Fibroblast of skin of left quadriceps (primary cell): ENCODE results near the gene REXO1.

ENCODE experiments used
- DNase-seq, 2 experiments: peaks; one replicate each; pipeline ENCODE4 v3.0.0-alpha.2; 2013; ENCODE audit warnings: low read depth in 2 of 2

Gene REXO1

DNA sequence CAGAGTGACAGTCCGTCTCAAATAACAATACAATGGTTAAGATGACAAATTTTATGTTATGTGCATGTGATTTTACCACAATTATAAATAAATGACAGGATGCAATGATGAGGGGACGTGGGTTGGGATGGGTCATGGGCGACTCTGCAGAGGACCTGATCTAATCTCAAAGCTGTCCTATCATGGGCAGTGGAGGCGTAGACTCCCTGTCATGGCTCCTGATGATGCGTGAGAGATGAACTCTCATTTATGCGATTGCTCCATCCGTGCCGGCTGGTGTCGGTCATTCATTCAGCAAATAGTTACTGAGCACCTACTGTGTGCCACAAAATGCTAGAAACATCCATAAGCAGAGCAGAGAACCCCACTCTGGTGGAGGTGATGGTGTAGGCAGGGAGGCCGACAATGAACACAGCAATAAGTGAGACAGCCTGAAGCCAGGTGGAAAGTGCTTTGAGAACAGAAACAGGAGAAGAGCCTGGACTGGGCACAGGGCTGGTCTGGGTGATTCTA, 1.7 kb upstream of the REXO1 start:
- no peak for DNase-seq

DNA sequence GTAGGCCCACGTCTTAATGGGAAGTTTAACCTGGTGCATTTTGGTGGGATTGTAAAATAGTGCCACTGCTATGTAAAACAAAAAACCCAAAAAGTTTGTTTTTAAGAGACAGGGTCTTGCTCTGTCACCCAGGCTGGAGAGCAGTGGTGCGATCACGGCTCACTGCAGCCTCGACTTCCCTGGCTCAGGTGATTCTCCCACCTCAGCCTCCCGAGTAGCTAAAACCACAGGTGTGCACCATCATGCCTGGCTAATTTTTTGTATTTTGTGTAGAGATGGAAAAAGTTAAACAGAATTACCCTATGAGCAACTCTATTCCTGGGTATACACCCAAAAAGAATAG, 820 bp upstream of the REXO1 start:
- DNase-seq: no peak

DNA sequence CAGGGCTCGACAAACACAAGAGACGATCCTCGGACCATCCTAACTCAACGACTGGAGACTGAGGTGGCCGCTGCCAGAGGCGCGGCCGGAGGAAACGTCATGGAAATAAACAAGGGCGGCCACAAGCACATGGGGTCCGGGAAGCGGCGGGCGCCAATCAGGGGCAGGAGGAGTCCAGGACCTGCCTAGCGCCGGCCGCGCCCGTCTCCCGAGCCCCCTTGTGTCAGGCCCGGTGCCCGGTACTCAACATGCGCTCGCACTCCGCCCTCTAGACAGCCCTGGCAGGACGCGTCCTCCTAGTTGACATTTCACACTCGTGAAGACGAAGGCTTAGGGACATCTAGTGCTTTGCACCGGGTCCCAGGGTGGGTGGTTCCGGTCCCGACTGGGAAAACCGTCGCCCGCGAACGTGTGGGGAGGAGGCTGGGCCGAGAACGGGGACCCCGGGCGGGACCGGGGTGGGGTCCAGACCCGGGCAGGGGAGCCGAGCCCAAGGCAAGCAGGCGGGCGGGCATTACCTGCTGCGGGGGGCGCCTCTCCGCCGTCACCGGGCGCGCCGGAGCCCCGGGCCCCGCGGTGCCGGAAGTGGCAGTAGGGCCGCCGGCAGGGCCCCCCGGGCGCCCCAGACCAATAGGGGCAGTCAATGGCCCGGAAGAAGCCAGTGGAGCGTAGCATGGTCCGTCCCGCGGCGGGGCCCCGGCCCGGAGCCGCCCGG, 442 bp downstream of the REXO1 start:
- DNase-seq: no peak

DNA sequence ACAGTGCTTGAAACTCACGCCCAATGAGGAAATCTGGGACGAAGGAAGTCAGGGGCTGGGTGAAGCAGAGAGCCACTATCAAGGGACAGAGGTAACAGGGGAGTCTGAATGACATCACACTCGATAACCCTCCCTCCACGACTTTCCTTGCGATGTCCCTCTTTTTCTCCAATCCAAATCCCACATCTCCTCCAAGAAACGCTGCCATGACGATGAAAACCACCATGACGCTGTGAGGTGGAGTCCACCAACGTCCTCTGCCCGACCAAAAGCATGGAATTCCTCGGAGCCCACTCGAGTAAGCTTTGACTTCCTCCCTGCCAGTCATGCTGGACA, 967 bp downstream of the REXO1 start:
- no peak for DNase-seq

DNA sequence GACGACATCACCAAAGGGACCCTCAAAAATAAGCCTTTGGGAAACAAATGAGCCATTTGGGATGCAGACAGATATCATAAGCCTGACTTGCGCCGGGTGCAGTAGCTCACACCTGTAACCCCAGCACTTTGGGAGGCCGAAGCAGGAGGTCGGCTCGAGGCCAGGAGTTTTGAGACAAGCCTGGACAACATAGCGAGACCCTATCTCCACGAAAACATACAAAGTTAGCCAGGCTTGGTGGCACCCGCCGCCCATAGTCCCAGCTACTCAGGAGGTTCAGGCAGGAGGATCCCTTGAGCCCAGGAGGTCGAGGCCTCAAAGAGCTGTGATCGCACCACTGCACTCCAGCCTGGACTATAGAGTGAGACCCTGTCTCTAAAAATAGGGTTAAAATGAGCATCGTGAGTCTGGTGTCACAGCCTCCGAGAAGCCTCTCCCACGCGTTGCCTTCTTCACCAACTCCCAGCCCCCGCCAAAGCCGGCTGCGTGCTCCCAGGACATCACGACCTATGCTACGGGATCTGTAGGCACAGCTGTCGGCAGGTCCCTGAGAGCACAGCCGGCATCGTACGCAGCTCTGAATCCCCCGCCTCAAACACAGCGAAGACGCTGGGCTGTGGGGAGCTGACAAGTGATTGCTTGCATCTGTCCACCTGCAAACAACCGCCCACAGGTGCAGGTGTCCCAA, 1.6 kb downstream of the REXO1 start:
- no peak for DNase-seq

DNA sequence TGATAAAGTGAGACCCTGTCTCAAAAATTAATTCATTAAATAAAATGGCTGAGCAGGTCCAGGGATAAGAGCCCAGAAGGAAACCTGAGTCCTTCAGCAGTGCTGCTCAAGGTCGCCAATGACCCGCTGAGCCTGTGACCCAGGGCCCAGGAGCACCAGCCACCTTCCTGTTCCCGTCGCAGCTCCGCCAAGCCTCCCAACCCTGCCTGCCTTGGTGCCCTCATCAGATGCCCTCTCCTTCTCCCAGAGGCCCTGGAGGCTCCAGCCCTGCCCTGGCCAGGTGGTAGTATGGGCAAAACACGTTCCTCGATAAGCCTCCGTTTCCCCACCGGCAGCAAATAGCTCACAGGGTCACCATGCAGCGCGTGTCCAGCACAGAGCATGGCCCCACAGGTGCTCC, 2.6 kb downstream of the REXO1 start:
- no peak for DNase-seq

DNA sequence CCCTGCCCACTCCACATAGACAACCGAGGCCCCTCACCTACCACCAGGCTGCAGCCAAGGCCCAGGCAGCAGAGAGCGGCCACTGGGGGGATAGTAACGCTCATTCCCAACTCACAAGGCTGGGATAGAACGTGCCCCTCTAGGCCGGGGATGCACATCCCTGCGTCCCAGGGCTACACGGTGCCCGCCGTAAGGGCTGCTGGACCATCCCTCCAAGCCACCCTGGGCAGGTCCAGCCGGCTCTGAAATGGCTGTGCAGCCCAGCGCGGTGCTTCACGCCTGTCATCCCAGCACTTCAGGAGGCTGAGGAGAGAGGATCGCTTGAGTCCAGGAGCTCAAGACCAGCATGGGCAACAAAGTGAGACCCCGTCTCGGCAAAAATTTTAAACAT, 3.2 kb downstream of the REXO1 start:
- DNase-seq: no peak

DNA sequence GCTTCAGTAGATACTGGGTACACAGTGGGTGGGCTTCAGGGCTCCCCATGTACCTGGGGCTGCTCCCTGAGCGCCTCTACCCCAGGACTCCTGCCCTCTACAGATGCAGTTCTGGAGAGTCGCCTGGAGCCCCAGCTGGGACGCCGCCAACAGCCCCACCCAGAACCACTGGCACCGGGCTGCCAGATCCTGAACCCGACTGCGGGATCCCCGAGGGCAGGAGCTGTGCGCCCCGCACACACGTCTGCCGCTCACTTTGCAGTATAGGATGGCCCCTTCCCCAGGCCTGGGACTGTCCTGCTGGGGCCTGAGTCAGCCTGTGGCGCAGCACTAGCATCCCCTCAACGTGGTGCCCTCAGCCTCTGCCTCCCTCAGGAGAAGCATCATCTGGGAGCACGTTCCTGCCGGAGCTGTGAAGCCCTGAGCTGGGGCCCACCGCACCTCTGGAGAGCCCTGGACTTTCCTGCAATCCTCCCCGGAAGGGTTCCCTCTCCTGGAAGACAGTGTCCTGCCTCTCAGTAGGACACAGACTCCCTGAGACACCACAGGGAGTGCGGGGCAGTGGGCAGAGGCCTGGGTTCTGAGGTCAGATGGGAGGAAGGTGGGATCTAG, 3.7 kb downstream of the REXO1 start:
- no peak for DNase-seq

DNA sequence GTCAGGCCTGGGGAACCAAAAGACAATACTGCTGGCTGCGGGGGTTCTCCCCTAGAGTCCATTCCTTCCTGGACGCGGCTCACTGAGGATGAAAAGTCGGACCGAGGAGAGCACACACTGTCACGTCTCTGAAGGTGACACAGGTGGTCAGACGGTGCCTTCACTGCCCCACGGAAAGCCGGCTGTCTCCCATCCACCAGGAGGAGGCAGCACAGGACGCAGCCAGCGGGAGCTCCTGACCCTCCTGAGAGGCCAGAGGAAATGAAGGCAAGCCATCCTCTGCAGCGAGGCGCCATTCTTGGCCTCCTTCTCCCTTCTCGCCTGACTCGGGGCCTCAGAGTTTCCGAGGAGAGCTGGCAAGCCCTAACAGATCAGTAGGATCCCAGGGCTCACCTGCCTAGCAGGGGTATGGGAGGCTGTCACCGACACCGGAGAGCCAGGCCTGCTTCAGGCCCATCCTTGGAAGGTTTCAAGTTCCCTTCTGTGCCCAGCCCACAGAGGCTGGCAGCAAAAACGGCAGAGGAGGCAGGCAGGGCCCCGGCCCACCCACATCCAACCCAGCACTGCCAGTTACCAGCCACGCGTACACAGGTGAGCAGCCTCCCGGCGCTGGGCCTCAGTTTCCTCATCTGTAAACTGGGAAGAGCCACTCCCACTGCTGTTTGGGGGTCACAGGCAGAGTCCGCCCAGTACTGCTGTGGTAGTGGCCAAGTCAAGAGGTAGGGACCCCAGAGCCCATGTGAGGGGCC, 4.5 kb downstream of the REXO1 start:
- no peak for DNase-seq

DNA sequence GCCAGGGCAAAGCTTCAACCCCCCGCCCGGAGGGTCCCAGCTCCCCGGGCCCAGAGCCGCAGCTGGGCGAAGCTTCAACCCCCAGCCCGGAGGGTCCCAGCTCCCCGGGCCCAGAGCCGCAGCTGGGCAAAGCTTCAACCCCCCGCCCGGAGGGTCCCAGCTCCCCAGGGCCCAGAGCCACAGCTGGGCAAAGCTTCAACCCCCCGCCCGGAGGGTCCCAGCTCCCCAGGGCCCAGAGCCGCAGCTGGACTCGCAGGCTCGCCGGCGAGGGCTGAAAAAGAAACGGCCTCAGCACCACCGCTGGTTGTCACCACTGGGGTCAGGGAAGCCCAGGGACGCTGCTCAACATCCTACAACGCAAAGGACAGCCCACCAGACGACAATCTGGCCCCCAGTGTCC, 5.2 kb downstream of the REXO1 start:
- no peak for DNase-seq

DNA sequence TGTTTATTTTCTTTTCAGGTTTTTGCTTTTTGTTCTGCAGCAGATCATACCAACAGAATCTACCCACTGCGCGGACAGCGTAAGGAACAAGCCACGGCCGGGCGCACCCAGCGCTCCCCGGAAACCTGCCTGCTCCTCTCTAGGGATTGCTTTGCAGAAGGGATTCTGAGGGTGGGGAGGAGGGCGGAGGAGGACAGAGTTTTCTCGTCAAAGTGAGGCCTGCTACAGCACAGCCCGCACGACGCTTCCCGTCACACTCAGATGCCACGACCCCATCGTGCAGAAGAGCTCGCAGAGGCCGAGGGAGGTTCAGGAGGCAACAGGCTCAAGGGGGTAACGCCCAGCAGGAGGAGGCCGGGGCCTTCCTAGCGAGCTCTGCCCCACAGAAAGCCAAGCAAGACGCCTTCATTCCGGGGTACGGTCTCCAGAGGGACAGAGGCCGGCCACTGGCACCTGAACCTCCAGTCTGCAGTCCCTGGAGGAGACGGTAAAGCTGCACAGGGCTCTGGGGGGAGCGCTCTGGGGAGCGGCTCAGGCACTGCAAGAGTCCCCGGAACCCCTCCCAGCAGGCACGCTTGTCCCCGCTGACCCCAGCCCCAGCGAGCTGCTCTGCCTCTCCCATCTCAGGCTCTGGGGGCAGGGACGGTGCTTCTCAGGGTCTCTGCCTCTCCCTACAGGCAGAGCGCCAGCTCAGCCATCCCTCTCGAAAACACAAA, 6.9 kb downstream of the REXO1 start:
- DNase-seq: no peak

DNA sequence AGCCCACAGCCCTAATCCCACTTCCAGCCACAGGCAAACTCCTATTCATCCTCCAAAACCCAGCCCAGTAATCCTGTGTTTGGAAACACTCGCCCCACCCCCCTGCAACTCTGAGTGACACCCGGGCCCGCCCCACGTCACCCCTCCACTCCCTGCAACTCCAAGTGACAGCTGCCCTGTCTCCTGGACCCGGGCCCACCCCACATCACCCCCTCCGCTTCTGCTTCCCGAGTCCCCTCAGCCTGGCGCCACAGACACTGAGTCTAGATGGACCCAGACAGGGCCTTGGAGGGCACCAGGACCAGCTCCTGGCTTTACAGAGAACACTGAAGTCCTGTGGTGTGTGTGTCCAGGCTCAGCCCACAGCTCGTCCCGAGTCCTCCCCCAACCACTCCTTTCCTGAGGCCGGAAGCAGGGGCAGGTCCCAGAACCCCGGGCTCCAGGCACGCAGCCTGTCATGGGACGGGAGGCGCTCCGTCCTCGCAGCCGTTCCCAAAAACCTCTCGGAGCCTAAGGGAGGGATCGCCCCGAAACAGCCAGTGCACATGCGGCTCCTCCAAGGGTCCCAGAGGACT, 7.7 kb downstream of the REXO1 start:
- no peak for DNase-seq

DNA sequence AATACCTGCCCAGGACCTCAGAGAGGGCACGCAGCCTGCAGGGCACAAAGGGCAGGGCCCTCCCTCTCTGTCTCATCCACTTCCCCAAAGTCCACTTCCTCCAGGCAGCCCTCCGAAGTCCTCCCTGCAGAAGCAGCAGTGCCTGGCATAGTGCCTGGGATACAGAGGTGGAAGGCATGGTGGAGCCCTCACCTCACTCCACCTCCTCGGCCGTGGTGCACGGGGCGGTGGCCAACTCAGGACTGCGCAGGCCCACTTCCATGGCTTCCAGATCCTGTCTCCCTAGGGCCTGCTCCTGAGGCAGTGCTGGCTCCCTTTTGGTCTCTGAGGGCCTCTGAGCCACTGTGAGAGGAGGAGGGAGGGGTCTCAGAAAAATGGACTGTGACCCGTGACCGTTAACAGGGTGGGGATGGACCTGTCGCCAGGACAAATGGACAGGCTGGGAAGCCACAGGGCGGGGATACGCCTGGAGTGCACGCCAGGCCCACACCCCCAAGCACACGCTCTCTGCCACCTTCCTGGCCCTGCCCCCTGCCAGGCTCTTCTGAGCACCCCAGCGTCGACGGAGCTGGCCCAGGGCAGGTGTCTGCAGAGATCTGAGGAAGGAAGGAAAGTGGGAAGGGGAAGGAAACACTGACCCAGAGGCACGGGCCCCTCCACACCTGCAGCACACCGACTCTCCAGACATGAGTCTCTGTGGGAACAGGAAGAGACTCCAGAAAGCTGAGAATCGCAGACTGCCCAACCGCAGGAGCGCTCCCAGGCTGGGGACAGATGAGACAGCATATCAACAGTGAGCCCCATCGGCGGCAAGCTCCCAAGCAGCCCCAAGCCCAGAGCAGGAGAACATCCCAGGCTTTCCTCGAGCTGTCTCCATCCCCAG, 8.4 kb downstream of the REXO1 start:
- no peak for DNase-seq

DNA sequence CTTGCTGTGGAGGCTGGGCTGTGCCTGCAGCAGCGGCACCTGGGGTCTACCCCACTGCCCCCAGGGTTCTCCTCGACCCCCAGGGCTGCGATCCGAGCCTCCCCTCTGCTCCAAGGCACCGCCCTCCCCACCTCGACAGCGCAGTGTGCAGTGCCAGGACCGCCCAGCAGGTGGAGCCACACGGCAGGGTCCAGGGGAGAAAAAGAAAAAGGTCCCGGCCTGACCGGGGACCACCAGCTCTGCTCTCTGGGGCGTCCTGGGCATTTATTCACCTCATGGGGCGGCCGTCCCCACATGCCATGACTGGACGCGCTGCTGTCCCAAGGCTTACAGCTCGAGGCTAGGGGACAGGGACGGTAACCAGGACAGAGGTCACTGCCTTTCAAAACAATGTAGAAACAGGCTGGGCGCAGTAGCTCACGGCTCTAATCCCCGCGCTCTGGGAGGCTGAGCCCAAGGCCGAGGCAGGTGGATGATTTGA, 10.6 kb downstream of the REXO1 start:
- no peak for DNase-seq

DNA sequence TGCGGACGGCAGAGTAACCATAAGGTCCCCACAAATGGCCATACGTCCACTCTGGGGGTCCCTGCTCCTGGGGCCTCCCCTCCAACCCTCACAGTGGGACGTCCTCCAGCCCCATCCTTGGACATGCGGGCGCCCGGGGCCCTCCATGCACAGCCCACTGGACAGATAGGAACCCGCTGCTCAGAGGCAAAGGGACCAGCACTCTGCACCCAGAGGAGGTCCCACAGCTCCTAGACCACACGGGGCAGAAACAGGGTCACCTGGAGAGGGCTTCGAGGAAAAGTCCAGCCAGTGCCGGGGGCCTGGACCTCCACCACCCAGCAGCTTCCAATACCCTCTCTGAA, 11.1 kb downstream of the REXO1 start:
- DNase-seq: no peak

DNA sequence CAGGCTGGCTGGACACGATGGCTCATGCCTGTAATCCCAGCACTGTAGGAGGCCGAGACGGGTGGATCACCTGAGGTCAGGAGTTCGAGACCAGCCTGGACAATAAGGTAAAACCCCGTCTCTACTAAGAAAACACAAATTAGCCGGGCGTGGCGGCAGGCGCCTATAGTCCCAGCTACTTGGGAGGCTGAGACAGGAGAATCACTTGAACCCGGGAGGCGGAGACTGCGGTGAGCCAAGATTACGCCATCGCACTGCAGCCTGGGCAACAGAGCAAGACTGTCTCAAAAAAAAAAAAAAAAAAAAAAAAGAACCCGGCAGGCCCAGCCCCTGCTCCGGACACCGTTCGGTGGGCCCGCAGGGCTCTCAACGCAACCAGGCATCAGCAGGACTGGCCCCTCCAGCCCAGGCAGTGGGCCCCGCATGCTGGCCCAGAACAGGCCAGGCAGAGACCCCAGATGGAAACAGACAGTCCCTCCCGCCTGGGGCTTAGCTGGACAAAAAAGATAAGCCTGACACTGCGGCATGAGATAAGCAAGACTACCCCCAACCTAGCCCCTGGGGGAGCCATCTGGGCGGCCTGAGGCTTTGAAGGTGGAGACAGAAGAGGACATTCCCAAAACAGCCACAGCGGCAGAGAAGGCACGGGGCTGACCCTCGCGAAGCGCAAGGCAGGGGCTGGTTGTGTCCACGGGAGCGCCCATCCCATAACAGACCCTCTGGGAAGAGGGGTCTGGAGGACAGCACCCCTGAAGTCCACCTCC, 11.6 kb downstream of the REXO1 start:
- DNase-seq: no peak

DNA sequence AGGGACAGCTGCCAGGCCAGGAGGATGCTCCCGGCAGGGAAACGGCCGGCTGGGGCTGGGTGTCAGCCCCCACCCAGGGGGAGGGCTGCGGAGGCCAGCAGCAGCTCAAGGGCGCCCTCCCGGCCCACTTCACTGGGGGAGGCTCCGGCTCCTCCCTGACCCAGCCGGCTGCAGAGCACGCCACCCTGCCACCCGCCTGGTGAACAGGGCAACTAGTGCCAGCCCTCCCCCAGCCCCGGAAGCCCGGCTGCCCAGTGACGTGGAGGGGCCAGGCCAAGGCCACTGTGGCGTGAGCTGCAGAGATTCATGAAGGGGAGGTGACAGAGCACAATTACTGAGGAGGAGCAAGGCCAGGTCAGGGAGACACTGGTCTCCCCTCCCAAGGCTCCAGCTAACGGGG, 14.7 kb downstream of the REXO1 start:
- DNase-seq: no peak

DNA sequence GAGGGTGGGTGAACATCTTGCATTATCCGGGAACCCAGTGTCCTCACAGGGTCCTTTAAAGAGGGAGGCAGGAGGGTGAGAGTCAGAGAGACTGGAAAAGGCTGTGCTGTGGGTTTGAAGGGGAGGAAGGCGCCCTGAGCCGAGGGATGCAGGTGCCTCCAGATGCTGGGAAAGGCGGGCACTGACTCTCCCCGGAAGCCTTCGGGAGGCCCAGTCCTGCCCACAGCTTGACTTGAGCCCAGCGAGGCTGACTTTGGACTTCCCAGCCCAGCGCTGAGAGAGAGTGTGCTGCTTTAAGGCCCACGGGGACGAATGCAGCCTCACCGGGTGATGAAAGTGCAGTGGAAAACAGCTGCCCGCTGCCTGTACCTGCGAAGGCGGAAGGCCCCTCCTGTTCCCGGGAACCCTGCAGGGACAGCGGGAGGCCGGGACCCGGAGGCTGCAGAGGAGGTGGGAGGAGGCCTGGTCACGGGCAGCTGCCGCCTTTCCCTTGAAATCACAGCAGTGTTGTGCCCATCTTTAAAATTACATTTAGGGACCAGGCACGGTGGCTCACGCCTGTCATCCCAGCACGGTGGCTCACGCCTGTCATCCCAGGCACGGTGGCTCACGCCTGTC, 16.1 kb downstream of the REXO1 start:
- no peak for DNase-seq

DNA sequence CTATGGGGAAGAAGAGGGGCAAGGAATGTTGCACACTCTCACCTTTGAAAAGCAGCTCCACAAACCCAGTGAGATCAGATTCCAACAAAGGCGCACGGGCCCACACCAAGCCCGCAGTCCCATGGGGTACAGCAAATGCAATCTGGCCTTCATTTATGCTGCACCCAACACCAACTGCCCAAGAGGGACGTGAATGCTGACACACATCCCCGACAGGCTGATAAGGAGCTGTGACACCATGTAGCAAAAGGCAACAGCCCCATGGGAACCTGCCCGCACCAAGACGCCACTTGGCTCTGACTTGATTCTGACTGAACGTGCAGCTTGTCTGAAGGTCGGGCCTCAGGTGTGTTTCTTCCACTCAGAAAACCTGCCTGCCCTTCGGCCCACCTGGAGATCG, 17.3 kb downstream of the REXO1 start:
- DNase-seq: no peak
